Endothelial cell of hepatic sinusoid (primary cell): ENCODE results near the gene PTAR1.

Experiments used
- in situ Hi-C: cut with HindIII; loops from 2 replicates; pipeline ENCODE4 v1.10.0; 2017; ENCODE audit warnings: low sequenced_read_pairs

The PTAR1 gene

DNA sequence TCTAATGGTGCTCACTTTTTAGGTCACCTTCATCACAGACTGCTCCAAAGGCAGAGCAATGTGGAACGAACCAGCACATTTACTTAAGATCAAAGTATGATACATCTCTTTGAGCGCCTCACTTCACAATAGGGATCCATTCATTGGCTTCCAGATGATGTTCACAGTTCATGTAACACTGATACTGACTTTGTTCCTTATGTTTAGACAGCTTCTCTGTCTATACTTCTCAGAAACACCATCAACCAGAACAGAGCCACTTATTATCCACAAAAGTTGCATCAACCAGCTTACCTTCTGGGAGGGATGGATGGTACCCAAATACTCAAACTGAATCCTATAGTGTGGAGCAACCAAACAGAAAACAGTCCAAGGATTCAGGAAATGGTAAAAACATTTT, 4.6 kb downstream of the PTAR1 start:
- in situ Hi-C loops: no loop called here

DNA sequence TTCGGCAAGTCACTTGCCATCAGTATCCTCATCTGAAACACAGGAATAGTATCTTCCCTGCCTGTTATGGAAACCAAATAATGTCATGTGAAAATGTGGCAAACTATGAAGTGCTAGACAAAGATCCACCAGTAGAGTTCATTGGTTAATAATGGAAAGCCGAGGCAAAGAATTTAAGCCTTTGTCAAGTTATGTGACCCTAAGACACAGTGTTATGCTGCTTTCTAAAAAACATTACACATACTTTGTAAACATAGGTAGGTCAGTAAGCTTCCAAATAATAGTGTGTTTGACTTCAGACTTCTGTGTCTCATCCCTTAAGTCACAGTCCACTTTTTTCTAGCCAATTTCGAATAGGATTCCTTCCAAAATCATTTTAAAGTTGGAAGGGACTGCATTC, 6.0 kb downstream of the PTAR1 start:
- in situ Hi-C loops: no loop called here

DNA sequence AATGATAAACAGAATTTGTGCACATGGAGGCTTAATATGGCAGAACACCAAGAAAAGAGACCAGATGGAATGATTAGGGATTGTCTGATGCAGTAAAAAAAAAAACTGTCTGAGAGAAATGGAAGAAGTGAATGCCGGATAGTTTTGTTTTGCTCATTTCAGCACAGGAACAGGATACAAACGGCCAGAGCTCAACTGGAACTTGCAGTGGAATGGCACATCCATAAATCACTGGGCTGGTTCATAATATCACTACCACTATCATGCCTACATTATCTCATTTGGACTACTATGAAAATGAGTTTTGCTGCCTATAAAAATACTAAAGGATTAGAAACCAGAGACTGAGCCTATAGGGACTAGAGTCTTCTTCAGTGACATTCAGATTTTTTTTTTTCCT, 9.7 kb downstream of the PTAR1 start:
- in situ Hi-C loops: no loop called here

DNA sequence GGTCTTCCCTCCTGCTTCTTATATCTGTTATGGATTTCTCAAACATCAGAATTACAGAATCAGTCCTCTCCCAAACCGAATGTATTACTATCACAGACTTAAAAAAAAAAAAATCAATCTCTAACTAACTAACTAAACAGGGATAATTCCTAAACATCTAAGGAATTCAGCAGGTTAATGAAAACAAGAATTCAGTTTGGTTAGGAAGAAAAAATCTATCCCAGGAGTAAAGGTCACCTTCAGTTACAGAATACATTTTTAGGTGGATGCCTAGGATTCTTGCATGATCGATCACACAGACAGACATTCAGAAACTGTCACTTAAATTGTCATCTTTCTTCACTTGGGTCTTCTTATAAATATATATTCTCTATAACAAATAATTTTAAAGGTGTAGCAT, 11.5 kb downstream of the PTAR1 start:
- in situ Hi-C loops: no loop called here

GRCh38 chr9:69746859-69747560, 12.8 kb downstream of the PTAR1 start:
- in situ Hi-C loops: no loop called here

- in situ Hi-C loops: no loop called here
Measured at GRCh38 chr9:69745716-69746437, 13.9 kb downstream of the PTAR1 start.

DNA sequence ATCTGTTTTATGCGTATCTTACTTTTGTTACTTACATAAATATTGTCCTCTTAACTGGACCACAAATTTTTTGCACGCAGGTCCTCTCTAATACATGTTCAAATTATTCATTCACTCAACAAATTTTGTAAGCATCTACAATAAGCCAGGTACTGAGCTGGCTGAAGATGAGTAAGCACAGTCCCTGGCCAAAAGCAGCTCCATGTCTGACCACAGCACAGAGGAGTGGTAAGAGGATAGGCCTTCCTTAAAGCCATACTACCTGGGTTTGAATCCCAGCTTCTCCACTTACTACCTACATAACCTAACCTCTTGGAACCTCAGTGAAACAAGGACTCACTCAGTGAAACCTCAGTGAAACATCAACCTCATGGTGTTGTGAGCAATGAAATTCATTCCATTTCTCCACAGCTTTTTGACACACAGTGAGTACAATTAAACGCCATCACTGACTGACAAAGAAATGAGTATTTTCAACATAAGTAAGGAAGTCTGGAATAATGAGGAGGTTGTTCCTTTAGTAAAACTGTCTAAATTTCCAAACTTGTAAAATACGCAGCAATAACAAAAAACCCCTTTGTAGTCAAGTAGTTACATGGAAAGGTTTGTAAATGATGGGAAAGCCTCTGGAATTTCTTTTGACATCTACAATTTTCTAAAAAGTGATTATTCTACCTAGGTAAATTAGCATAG, 15.0 kb downstream of the PTAR1 start:
- in situ Hi-C loops: no loop called here

- in situ Hi-C loops: no loop called here
Measured at GRCh38 chr9:69743930-69744329, 15.9 kb downstream of the PTAR1 start.

DNA sequence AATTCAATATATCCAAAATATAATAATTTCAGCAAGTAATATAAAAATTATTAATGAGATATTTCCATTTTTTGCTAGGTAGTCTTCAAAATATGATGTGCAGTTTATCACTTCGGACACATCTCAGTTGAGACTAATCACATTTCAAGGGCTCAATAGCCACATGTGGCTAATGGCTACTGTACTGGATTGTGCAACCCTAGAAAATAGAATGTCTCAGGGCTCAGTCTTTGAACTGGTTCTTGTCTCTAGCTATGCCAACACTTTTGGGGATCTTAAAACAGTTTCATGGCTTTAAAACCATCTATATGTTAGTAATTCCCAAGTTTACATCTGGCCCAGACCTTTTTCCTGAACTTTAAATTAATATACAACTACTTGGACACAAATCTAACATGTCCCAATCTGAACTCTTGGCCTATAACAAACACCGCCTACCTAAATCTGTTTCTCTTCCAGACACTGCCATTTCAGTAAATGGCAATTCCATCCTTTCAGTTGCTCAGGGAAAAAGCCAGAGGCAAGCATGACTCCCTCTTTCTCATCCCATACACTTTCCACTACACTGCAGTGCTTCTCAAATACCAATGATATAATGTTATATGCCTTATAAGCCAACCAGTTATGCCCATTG, 18.8 kb downstream of the PTAR1 start:
- in situ Hi-C loops: no loop called here

- in situ Hi-C loops: no loop called here
Measured at GRCh38 chr9:69731348-69731747, 28.5 kb downstream of the PTAR1 start.

DNA sequence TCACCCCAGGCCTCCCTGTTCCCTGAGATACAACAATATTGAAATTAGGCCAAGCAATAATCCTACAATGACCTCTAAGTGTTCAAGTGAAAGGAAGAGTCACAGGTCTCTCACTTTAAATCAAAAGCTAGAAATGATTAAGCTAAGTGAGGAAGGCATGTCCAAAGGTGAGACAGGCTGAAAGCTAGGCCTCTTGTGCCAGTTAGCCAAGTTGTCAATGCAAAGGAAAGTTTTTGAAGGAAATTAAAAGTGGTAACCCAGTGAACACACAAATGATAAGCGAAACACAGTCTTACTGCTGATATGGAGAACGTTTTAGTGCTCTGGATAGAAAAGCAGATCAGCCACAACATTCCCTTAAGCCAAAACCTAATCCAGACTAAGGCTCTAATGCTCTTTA, 39.8 kb downstream of the PTAR1 start:
- in situ Hi-C loops: no loop called here

DNA sequence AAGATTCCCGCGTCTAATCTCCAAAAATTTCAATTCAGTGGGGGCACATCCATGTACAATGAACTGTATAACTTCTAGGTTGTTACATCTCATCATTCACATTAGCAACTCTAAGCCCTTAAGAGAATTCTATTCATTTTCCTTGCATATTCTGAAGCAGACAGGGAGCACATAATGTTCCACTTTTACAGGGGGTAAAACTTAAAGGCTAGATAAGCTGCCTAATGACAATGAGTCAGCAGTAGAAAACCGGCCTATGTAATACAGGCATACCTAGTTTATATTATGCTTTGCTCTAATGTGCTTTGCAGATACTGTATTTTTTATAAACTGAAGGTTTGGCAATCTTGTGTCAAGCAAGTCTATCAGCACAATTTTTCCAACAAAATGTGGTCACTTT, 40.4 kb downstream of the PTAR1 start:
- in situ Hi-C loops: no loop called here

DNA sequence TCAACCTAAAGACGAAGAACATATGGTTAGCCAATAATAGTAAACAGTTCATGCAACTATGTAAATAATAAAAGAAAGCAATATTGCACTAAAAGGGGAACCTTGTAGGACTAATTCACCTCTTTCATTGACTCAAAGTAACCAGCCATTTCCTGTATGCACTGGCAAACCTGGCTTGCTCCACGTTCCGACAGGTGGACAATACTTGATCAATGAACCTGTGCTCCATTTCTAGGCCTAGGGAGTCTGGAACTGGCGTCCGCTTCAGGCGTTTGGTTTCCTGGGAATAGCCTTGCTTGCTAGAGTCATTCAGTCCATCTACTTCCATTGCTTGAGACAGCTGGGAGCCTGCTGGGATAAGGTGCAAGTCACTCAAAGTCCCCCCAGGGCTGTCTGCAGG, 41.6 kb downstream of the PTAR1 start:
- in situ Hi-C loops: no loop called here

GRCh38 chr9:69715825-69716224, 44.0 kb downstream of the PTAR1 start:
- in situ Hi-C loops: no loop called here

DNA sequence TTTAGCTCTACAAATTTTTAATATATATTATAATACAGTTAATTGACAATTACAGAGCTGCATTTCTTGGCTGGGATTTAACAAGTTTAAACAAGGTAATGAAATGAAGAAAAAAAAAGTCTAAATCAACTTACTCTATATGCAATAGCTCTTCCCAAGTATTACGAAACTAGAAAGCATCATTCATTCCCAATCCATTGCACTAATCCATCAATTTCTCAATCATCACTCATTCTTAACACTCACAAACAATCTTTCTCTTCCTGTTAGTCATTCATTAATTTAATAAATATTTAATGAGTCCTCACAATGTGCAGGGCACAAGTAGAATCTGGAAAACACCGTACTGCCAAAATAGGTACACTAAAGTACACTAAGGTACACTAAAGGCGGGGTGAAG, 44.7 kb downstream of the PTAR1 start:
- in situ Hi-C loops: no loop called here

- in situ Hi-C loops: no loop called here
Measured at GRCh38 chr9:69697475-69697874, 62.3 kb downstream of the PTAR1 start.

GRCh38 chr9:69696802-69697201, 63.0 kb downstream of the PTAR1 start:
- in situ Hi-C loops: no loop called here

DNA sequence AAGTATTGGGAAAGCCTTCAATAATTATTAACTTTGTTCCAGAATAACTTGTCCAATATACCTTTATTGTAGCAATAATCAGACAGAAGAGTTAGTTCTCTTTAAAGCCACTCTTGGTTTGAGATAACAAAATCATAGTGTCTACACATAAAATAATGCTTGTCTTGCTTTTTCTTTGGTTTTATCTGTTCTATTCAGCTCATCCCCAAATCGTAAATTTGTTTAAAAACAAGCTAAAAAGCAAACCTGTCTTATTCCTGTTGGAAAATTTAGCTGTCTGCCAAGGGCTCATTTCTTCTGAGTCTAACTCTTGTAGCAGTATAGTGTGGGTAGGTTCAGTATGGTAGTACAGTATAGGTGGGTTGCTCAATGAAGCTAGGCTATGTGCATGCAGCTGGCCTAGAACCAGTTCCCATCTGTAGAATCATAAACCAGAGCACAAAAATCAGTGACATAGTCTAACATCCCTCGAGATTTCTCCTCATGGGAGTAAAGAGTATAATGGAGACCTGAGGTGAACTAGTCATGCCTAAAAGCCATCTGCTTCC, 69.7 kb downstream of the PTAR1 start:
- in situ Hi-C loops: loop anchor here (5.0 kb wide), 1 partner anchor 97 kb away; no protein-coding TSS in a partner anchor

DNA sequence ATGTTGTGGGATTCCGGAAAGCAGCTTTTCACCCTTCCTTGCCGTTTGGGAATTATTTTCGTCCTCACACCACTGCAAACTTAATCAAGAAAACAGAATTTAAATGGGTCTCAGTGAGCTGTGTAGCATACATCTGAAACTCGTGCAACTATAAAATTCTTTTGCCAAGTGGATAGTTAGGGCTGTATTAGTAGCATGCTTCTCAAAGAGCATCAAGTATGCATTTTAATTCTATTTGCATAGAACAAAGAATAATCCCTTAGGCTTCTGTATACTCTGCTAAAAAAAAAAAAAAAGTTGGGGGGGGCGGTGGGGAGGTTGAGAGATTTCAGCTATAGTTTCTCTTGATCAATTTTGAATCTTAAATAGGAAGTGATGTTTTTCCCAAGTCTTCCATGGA, 75.9 kb downstream of the PTAR1 start:
- in situ Hi-C loops: no loop called here

DNA sequence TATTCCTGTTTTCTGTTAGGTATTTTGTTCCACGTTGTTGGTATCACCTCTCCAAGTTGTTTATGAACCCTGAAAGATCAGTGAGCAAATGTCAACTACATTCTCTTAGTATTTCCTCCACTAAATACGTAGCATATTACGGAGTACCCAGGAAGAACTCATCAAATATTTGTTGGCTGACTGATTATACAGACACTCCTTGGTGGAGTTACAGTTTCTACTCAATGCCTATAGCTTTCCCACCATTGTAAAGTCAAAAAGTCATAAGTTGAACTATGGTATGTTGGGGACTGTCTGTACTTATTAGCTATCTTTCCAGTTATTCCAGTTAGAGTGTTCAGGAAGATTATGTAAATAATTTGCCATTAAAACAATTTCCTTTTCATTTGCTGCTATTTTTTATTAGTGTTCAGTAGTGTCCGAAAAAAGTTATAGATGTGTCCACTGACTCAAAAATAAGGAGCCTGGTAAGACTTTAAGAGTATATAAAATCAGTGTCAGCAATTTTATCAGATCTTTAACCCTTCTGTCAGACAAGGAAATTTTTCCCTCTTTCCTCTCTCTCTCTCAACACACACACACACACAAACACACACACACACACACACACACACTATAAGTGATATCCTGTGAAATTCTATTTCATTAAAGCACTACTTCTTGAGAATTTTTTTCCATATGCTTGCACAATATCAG, 80.8 kb downstream of the PTAR1 start:
- in situ Hi-C loops: no loop called here

DNA sequence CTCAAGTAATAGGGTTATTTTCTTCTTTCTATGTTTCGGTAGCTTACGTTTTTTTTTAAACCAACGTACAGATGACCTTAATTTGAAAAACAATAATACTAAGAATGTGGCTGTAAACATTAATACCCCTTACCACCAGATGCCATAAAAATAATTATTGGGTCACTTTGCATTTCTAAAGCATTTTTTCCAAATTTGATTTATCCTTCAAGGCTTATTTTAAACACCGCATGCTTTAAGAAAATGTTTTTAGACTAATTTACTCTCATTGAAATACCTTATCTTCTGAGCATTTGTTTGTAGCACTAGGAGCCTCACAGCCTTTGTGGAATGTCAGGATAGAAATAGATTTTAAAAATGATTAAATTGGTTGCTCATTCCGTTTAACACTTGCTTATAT, 81.9 kb downstream of the PTAR1 start:
- in situ Hi-C loops: no loop called here
